A204.1 (cell line): Measurements from ENCODE around the gene SMAD7.

Source experiments
- FAIRE-seq: peaks from 2 replicates; lab custom pipeline; 2012; peaks lifted over from hg19 to GRCh38; lab: Jason Lieb, UNC

Gene SMAD7

GRCh38 chr18:48929941-48930713 is 20.6 kb downstream of the SMAD7 start:
- no peak for FAIRE-seq

- FAIRE-seq, result no peak
These were observed 21.6 kb downstream of the SMAD7 start for GRCh38 chr18:48929212-48929612.

GRCh38 chr18:48928787-48929186 is 22.0 kb downstream of the SMAD7 start:
- no peak for FAIRE-seq

- no peak for FAIRE-seq
These were observed 23.3 kb downstream of the SMAD7 start for GRCh38 chr18:48927286-48928080.

- FAIRE-seq, result no peak
These were observed 24.3 kb downstream of the SMAD7 start for GRCh38 chr18:48926420-48926857.

GRCh38 chr18:48925491-48925780 is 25.3 kb downstream of the SMAD7 start:
- no peak for FAIRE-seq

GRCh38 chr18:48924630-48925490 is 25.9 kb downstream of the SMAD7 start:
- FAIRE-seq, result no peak

GRCh38 chr18:48923746-48924629 is 26.8 kb downstream of the SMAD7 start:
- FAIRE-seq, result no peak

- FAIRE-seq, result no peak
These were observed 27.7 kb downstream of the SMAD7 start for GRCh38 chr18:48922801-48923730.

- FAIRE-seq, result no peak
These were observed 28.5 kb downstream of the SMAD7 start for GRCh38 chr18:48922226-48922800.

- FAIRE-seq, result no peak
These were observed 29.2 kb downstream of the SMAD7 start for GRCh38 chr18:48921305-48922225.

- FAIRE-seq, result no peak
These were observed 30.2 kb downstream of the SMAD7 start for GRCh38 chr18:48920408-48921038.

- FAIRE-seq, result no peak
These were observed 31.2 kb downstream of the SMAD7 start for GRCh38 chr18:48919547-48919946.

- no peak for FAIRE-seq
These were observed 31.9 kb downstream of the SMAD7 start for GRCh38 chr18:48918660-48919456.

- no peak for FAIRE-seq
These were observed 32.9 kb downstream of the SMAD7 start for GRCh38 chr18:48917579-48918517.

GRCh38 chr18:48915626-48916425 is 34.9 kb downstream of the SMAD7 start:
- no peak for FAIRE-seq
